Measurements from ENCODE around the gene CAMK4.

CAMK4 gene

GRCh38 chr5:111223101-111223786 lies 940 bp upstream of the CAMK4 start:
- peaks cover 12% of the 10 kb centered on the region for H3K4me1 ChIP-seq (ENCODE audit: insufficient read depth, low read length)
- H3K27me3 ChIP-seq (ENCODE audit: insufficient read depth, low read length) = no peaks in the 10 kb centered on the region
- peak overlapping the region; percentile 99 for H3K4me3 ChIP-seq (ENCODE audit: low read length)
- H2AFZ ChIP-seq (ENCODE audit: low read depth, low read length) = peak overlapping the region; percentile 99
- no peaks in the 10 kb centered on the region for H3K36me3 ChIP-seq (ENCODE audit: insufficient read depth, low read length)
- no peaks in the 10 kb centered on the region for H3K9me3 ChIP-seq (ENCODE audit: low read length)

- Histone ChIP-seq H3K4me3 (ENCODE audit: low read length) (peak overlapping the region; percentile 99), H3K4me1 (ENCODE audit: insufficient read depth, low read length) (peaks cover 12% of the 10 kb centered on the region), H3K27me3 (ENCODE audit: insufficient read depth, low read length) (no peaks in the 10 kb centered on the region), H2AFZ (ENCODE audit: low read depth, low read length) (peak overlapping the region; percentile 99), H3K9me3 (ENCODE audit: low read length) (no peaks in the 10 kb centered on the region), H3K36me3 (ENCODE audit: insufficient read depth, low read length) (no peaks in the 10 kb centered on the region)
Observed at GRCh38 chr5:111224561-111225345, 569 bp downstream of the CAMK4 start.

DNA sequence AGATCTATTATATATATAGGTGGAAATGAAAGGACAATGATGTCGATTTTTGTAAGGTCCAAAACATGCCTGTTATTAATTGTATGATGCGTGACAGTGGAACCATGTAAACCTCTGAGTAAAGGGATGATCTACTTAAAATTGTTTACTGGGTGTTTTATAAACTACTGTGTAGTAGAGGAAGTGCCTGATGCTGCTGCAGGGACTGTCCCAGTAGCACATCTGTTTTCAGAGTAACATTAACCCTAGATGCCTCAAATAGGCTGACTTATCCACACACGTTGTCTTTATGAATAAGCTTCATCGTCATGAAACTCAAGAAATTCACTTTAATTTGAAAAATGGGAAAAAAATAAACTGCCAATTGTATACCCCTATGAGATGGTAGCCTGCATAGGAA lies 1.7 kb downstream of the CAMK4 start:
- H2AFZ ChIP-seq (ENCODE audit: low read depth, low read length) = no peak overlapping the region
- H3K27me3 ChIP-seq (ENCODE audit: insufficient read depth, low read length) = no peaks in the 10 kb centered on the region
- no peaks in the 10 kb centered on the region for H3K9me3 ChIP-seq (ENCODE audit: low read length)
- no peak overlapping the region for H3K4me3 ChIP-seq (ENCODE audit: low read length)
- peaks cover 12% of the 10 kb centered on the region for H3K4me1 ChIP-seq (ENCODE audit: insufficient read depth, low read length)
- no peaks in the 10 kb centered on the region for H3K36me3 ChIP-seq (ENCODE audit: insufficient read depth, low read length)

DNA sequence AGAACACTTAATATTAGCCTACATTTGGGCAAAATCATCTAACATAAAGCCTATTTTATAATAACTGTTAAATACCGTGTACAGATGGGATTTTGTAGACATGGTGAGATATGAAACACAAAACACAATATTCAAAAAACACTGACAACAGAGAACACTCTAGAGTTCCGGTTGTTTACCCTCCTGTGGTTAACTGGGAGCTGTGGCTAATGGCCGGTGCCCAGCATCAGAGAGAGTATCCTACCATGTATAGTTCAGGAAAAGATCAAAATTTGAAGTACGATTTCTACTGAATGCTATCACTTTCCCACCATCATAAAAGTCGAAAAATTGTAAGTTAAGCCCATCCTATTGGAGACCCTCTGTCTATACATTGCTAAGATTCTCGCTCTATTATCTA lies 2.4 kb downstream of the CAMK4 start:
- Histone ChIP-seq H3K4me1 (ENCODE audit: insufficient read depth, low read length) (peaks cover 12% of the 10 kb centered on the region), H3K4me3 (ENCODE audit: low read length) (no peak overlapping the region), H3K27me3 (ENCODE audit: insufficient read depth, low read length) (no peaks in the 10 kb centered on the region), H3K9me3 (ENCODE audit: low read length) (no peaks in the 10 kb centered on the region), H2AFZ (ENCODE audit: low read depth, low read length) (no peak overlapping the region), H3K36me3 (ENCODE audit: insufficient read depth, low read length) (no peaks in the 10 kb centered on the region)

DNA sequence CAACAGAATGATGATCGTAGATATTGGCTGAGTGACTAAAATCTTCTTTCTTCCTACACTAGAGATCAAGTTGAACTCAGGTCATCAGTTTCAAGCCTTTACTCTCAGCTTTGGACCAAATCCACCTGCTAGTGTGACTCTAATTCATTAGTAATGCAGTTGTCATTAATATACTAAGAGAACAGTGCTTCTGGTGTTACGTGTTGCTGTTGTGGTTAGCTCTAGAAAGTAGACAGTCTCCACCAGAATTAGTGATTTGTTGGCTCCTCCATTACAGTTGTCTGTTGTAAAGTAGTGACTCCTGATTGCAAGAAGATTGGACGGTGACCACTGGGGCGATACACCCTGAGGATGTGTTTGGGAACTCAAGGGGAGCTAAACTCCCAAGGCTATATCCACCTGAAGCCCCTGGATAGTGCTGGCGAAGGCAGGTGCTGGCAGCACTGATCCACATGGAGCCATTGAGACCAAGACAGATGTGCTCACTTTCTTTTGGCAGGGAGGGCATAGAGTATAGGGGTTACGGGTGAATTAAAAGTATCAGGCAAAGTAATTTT lies 3.1 kb downstream of the CAMK4 start:
- H3K36me3 ChIP-seq (ENCODE audit: insufficient read depth, low read length) = no peaks in the 10 kb centered on the region
- no peak overlapping the region for H3K4me3 ChIP-seq (ENCODE audit: low read length)
- no peak overlapping the region for H2AFZ ChIP-seq (ENCODE audit: low read depth, low read length)
- H3K9me3 ChIP-seq (ENCODE audit: low read length) = no peaks in the 10 kb centered on the region
- H3K4me1 ChIP-seq (ENCODE audit: insufficient read depth, low read length) = peaks cover 12% of the 10 kb centered on the region
- H3K27me3 ChIP-seq (ENCODE audit: insufficient read depth, low read length) = no peaks in the 10 kb centered on the region

- Histone ChIP-seq H2AFZ (ENCODE audit: low read depth, low read length) (no peak overlapping the region), H3K4me1 (ENCODE audit: insufficient read depth, low read length) (peaks cover 12% of the 10 kb centered on the region), H3K4me3 (ENCODE audit: low read length) (no peak overlapping the region), H3K27me3 (ENCODE audit: insufficient read depth, low read length) (no peaks in the 10 kb centered on the region), H3K36me3 (ENCODE audit: insufficient read depth, low read length) (no peaks in the 10 kb centered on the region), H3K9me3 (ENCODE audit: low read length) (no peaks in the 10 kb centered on the region)
Observed at GRCh38 chr5:111227801-111228200, 3.6 kb downstream of the CAMK4 start.

DNA sequence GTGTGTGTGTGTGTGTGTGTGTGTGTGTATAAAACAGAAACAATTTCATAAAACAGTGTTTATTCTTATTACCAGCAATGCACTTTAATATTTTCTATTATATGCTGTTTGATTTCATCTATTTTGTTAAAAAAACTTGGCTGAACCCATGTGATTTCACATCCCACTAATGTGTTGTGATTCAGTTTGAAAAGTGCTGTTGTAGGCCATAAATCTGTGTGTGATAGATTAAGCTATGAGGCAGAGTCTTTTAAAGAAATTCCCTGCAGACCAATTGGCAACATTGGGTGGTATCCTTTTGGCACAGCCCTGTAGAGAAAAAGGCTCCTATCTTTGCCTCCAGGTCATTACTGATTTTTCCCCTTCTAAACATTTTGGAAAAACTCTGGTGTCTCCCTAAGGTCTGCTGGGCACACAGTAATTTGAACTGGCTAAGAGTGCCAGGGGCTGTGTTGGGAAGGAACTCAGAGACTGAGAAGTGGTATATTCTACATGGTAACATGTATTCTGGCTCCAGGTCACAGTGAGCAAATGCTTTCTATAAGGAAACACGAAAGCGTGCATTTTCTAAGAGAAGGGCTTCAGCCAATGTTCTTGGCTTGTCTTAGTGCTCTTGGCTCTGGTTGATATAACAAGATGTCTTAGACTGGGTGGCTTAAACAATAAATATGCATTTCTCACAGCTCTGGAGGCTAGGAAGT lies 4.5 kb downstream of the CAMK4 start:
- Histone ChIP-seq H3K9me3 (ENCODE audit: low read length) (no peaks in the 10 kb centered on the region), H3K27me3 (ENCODE audit: insufficient read depth, low read length) (no peaks in the 10 kb centered on the region), H3K4me1 (ENCODE audit: insufficient read depth, low read length) (peaks cover 8% of the 10 kb centered on the region), H3K36me3 (ENCODE audit: insufficient read depth, low read length) (no peaks in the 10 kb centered on the region), H3K4me3 (ENCODE audit: low read length) (no peak overlapping the region), H2AFZ (ENCODE audit: low read depth, low read length) (no peak overlapping the region)

GRCh38 chr5:111229221-111229835 lies 5.1 kb downstream of the CAMK4 start:
- H3K9me3 ChIP-seq (ENCODE audit: low read length) = no peaks in the 10 kb centered on the region
- H3K27me3 ChIP-seq (ENCODE audit: insufficient read depth, low read length) = no peaks in the 10 kb centered on the region
- H3K4me3 ChIP-seq (ENCODE audit: low read length) = no peak overlapping the region
- no peaks in the 10 kb centered on the region for H3K36me3 ChIP-seq (ENCODE audit: insufficient read depth, low read length)
- no peak overlapping the region for H2AFZ ChIP-seq (ENCODE audit: low read depth, low read length)
- H3K4me1 ChIP-seq (ENCODE audit: insufficient read depth, low read length) = peaks cover 8% of the 10 kb centered on the region

GRCh38 chr5:111229871-111230810 lies 6.0 kb downstream of the CAMK4 start:
- Histone ChIP-seq H2AFZ (ENCODE audit: low read depth, low read length) (no peak overlapping the region), H3K4me1 (ENCODE audit: insufficient read depth, low read length) (peaks cover 2% of the 10 kb centered on the region), H3K9me3 (ENCODE audit: low read length) (no peaks in the 10 kb centered on the region), H3K4me3 (ENCODE audit: low read length) (no peak overlapping the region), H3K27me3 (ENCODE audit: insufficient read depth, low read length) (no peaks in the 10 kb centered on the region), H3K36me3 (ENCODE audit: insufficient read depth, low read length) (no peaks in the 10 kb centered on the region)

DNA sequence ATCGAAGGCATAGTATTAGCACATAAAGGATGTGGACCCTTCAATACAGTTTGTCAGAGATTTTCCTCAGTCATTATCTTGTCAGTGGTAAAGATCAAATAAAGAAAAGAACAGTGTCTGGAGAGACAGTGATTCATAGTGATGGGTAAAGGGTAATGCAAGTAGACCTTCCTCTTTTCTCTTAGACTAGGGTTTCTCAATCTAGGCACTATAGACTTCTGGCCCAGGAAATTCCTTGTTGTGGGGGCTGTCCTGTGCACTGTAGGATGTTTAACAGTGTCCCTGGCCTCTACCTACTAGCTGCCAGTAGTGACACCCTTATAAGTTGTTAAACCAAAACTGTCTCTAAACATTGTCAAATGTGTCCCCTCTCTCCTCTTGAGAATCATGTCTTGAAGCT lies 6.9 kb downstream of the CAMK4 start:
- H2AFZ ChIP-seq (ENCODE audit: low read depth, low read length) = no peak overlapping the region
- no peaks in the 10 kb centered on the region for H3K9me3 ChIP-seq (ENCODE audit: low read length)
- H3K4me1 ChIP-seq (ENCODE audit: insufficient read depth, low read length) = no peaks in the 10 kb centered on the region
- no peak overlapping the region for H3K4me3 ChIP-seq (ENCODE audit: low read length)
- H3K36me3 ChIP-seq (ENCODE audit: insufficient read depth, low read length) = no peaks in the 10 kb centered on the region
- no peaks in the 10 kb centered on the region for H3K27me3 ChIP-seq (ENCODE audit: insufficient read depth, low read length)

GRCh38 chr5:111232311-111233051 lies 8.3 kb downstream of the CAMK4 start:
- Histone ChIP-seq H3K36me3 (ENCODE audit: insufficient read depth, low read length) (no peaks in the 10 kb centered on the region), H3K27me3 (ENCODE audit: insufficient read depth, low read length) (no peaks in the 10 kb centered on the region), H3K4me1 (ENCODE audit: insufficient read depth, low read length) (no peaks in the 10 kb centered on the region), H3K4me3 (ENCODE audit: low read length) (no peak overlapping the region), H3K9me3 (ENCODE audit: low read length) (no peaks in the 10 kb centered on the region), H2AFZ (ENCODE audit: low read depth, low read length) (no peak overlapping the region)

DNA sequence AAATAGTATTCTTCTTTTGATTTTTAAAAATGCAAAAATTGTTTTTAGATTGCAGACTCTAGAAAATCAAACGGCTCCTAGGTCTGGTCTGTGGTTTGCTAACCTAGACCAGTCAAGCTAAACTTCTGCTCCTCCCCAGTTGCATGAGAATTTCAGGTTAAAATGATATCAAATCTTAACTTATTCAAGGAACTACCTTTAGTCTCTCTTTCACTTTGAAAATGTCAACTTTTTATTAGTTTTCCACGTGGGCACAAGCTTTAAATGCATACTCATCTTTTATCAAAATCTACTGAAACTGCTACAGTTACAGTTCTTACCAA lies 8.8 kb downstream of the CAMK4 start:
- no peaks in the 10 kb centered on the region for H3K4me1 ChIP-seq (ENCODE audit: insufficient read depth, low read length)
- no peaks in the 10 kb centered on the region for H3K27me3 ChIP-seq (ENCODE audit: insufficient read depth, low read length)
- H3K9me3 ChIP-seq (ENCODE audit: low read length) = no peaks in the 10 kb centered on the region
- no peak overlapping the region for H3K4me3 ChIP-seq (ENCODE audit: low read length)
- H2AFZ ChIP-seq (ENCODE audit: low read depth, low read length) = no peak overlapping the region
- no peaks in the 10 kb centered on the region for H3K36me3 ChIP-seq (ENCODE audit: insufficient read depth, low read length)

Data from neuron (in vitro differentiated cells).